Naive B cell (primary cell): Measurements from ENCODE around the gene PPM1E. TPM values are rescaled to one million over a fixed set of nuclear protein-coding genes. Genes with fewer than 3 reads are reported as not detected.
"Not testable (repeated sequence)": the region's sequence is repeated elsewhere in the genome, so short reads cannot be mapped to it uniquely, and the experiment has no call there.

Experiments used
- ATAC-seq, 2 donors: fragments of 150-1000 bp; cut with Tn5 transposase; 2 replicates each; pipeline ENCODE4 v1.10.0; 2021; ENCODE audit warnings: low read depth in 2 of 2, mild to moderate bottlenecking in 2 of 2, moderate library complexity in 2 of 2
- DNase-seq: peaks from one replicate; pipeline ENCODE4 v3.0.0; 2022
- H3K27ac Mint-ChIP-seq, 6 donors: one replicate each; pipeline ENCODE4 v1.8.0; 2020 to 2022; ENCODE audit warnings: mild to moderate bottlenecking in 6 of 6, mixed read lengths in 6 of 6, moderate library complexity in 5 of 6, inconsistent platforms in 2 of 6
- H3K27me3 Mint-ChIP-seq, 3 donors: one replicate each; pipeline ENCODE4 v1.8.0; 2021 to 2022; ENCODE audit warnings: mixed read lengths in 3 of 3, mild to moderate bottlenecking in 1 of 3
- H3K36me3 Mint-ChIP-seq, 2 donors: one replicate each; pipeline ENCODE4 v1.8.0; 2020 to 2022; ENCODE audit warnings: mixed read lengths in 2 of 2, inconsistent platforms in 1 of 2, mild to moderate bottlenecking in 1 of 2
- H3K4me1 Mint-ChIP-seq, 3 donors: one replicate each; pipeline ENCODE4 v1.8.0; 2020 to 2022; ENCODE audit warnings: mixed read lengths in 3 of 3, inconsistent platforms in 1 of 3, mild to moderate bottlenecking in 1 of 3, moderate library complexity in 1 of 3
- H3K4me3 Mint-ChIP-seq, 8 donors: one replicate each; pipeline ENCODE4 v1.8.0; 2020 to 2022; ENCODE audit warnings: mild to moderate bottlenecking in 8 of 8, mixed read lengths in 8 of 8, moderate library complexity in 8 of 8, inconsistent platforms in 2 of 8
- H3K9me3 Mint-ChIP-seq, 7 donors: one replicate each; pipeline ENCODE4 v1.8.0; 2020 to 2022; ENCODE audit warnings: mixed read lengths in 7 of 7, mild to moderate bottlenecking in 5 of 7, inconsistent platforms in 2 of 7, moderate library complexity in 1 of 7
- polyA plus RNA-seq, 6 donors: library from polyadenylated mRNA; unstranded; fragments of 300-500 nt; fragmentation: Illumina TruSeq; gene quantifications; one replicate each; pipeline ENCODE4 v1.2.3, GENCODE V29; 2021; ENCODE audit warnings: low read depth in 6 of 6

PPM1E gene
- polyA plus RNA-seq, 6 donors from 2014 or later, result 0.04 to 0.08 TPM; not detected in 4

GRCh38 chr17:58829172-58829637 is 73.6 kb downstream of the PPM1E start:
- Mint-ChIP-seq H3K36me3 (no peaks in the 10 kb centered on the region), H3K27me3 (peaks cover 9 to 21% (median 14%) of the 10 kb centered on the region in 3 donors), H3K9me3 (peaks cover 0 to 14% (median 5%) of the 10 kb centered on the region in 7 donors), H3K27ac (no peak overlapping the region), H3K4me3 (no peak overlapping the region), H3K4me1 (no peaks in the 10 kb centered on the region)
- DNase-seq (no peak), ATAC-seq (no peak)

- H3K27ac Mint-ChIP-seq, result peak overlapping the region in 1 of 6 donors; percentile 17
- no peak for ATAC-seq
These were observed 76.1 kb downstream of the PPM1E start for GRCh38 chr17:58831780-58832179.

DNA sequence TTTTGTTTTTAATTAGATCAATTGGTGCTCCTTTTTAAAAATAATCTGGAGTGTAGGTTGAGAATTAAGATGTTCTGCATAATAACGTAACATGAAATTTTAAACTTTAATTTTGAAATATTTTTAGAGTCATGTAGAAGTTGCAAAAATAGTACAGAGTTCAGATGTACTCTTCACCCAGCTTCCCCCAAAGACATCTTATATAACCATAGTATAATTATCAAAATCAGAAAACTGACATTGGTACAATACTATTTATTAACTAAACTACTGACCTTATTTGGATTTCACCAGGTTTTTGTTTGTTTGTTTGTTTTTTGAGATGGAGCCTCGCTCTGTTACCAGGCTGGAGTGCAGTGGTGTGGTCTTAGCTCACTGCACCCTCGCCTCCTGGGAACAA is 76.9 kb downstream of the PPM1E start:
- Mint-ChIP-seq H3K36me3 (no peaks in the 10 kb centered on the region), H3K27ac (no peak overlapping the region), H3K4me1 (no peaks in the 10 kb centered on the region), H3K9me3 (peaks cover 0 to 14% (median 5%) of the 10 kb centered on the region in 7 donors), H3K4me3 (no peak overlapping the region), H3K27me3 (peaks cover 9 to 23% (median 21%) of the 10 kb centered on the region in 3 donors)
- no peak for ATAC-seq
- no peak for DNase-seq

More at GRCh38 chr17:58831780-58832179, 76.1 kb downstream of the PPM1E start:
- DNase-seq, result no peak
- Mint-ChIP-seq H3K27me3 (peaks cover 9 to 23% (median 21%) of the 10 kb centered on the region in 3 donors), H3K36me3 (no peaks in the 10 kb centered on the region), H3K9me3 (peaks cover 0 to 14% (median 5%) of the 10 kb centered on the region in 7 donors), H3K4me1 (no peaks in the 10 kb centered on the region), H3K4me3 (no peak overlapping the region)

GRCh38 chr17:58837699-58838098 is 82.0 kb downstream of the PPM1E start:
- Mint-ChIP-seq H3K27ac (no peak overlapping the region), H3K36me3 (no peaks in the 10 kb centered on the region), H3K27me3 (peaks cover 11 to 30% (median 29%) of the 10 kb centered on the region in 3 donors), H3K4me3 (no peak overlapping the region), H3K4me1 (no peaks in the 10 kb centered on the region), H3K9me3 (peaks cover 0 to 7% (median 0%) of the 10 kb centered on the region in 7 donors)
- DNase-seq (no peak), ATAC-seq (no peak)

GRCh38 chr17:58840820-58841612 is 85.4 kb downstream of the PPM1E start:
- Mint-ChIP-seq H3K27ac (no peak overlapping the region), H3K9me3 (peaks cover 0 to 4% (median 0%) of the 10 kb centered on the region in 7 donors), H3K36me3 (no peaks in the 10 kb centered on the region), H3K27me3 (peaks cover 8 to 15% (median 11%) of the 10 kb centered on the region in 3 donors), H3K4me1 (no peaks in the 10 kb centered on the region), H3K4me3 (no peak overlapping the region)
- ATAC-seq (no peak), DNase-seq (no peak)

DNA sequence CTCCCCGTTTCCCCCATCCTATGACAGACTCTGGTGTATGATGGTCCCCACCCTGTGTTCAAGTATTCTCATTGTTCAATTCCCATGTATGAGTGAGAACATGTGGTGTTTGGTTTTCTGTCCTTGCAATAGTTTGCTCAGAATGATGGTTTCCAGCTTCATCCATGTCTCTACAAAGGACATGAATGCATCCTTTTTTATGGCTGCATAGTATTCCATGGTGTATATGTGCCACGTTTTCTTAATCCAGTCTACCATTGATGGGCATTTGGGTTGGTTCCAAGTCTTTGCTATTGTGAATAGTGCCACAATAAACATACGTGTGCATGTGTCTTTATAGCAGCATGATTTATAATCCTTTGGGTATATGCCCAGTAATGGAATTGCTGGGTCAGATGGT is 90.8 kb downstream of the PPM1E start:
- H3K9me3 Mint-ChIP-seq, result peaks cover 6 to 29% (median 20%) of the 10 kb centered on the region in 7 donors
- not testable (repeated sequence) for H3K4me3 Mint-ChIP-seq, DNase-seq, H3K4me1 Mint-ChIP-seq, H3K27ac Mint-ChIP-seq, ATAC-seq
- peaks cover 8 to 37% (median 15%) of the 10 kb centered on the region in 3 donors for H3K27me3 Mint-ChIP-seq
- peaks cover 6 to 16% of the 10 kb centered on the region in 2 donors for H3K36me3 Mint-ChIP-seq

DNA sequence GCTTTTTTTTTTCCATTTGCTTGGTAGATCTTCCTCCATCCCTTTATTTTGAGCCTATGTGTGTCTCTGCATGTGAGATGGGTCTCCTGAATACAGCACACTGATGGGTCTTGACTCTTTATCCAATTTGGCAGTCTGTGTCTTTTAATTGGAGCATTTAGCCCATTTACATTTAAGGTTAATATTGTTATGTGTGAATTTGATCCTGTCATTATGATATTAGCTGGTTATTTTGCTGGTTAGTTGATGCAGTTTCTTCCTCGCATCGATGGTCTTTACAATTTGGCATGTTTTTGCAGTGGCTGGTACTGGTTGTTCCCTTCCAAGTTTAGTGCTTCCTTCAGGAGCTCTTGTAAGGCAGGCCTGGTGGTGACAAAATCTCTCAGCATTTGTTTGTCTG is 94.5 kb downstream of the PPM1E start:
- peaks cover 6 to 41% (median 20%) of the 10 kb centered on the region in 7 donors for H3K9me3 Mint-ChIP-seq
- H3K36me3 Mint-ChIP-seq, result peaks cover 6 to 16% of the 10 kb centered on the region in 2 donors
- H3K4me1 Mint-ChIP-seq, ATAC-seq, H3K4me3 Mint-ChIP-seq, DNase-seq, H3K27ac Mint-ChIP-seq: not testable (repeated sequence)
- peaks cover 19 to 63% (median 40%) of the 10 kb centered on the region in 3 donors for H3K27me3 Mint-ChIP-seq

DNA sequence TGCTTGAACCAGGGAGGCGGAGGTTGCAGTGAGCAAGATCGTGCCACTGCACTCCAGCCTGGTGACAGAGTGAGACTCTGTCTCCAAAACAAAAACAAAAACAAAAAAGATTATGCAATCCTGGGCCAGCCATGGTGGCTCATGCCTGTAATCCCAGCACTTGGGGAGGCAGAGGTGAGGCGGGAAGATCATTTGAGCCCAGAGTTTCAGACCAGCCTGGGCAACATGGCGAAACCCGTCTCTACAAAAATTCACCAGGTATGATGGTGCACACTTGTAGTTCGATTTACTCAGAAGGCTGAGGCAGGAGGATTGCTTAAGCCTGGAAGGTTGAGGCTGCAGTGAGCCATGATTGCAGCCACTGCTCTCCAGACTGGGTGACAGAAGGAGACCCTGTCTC is 109.6 kb downstream of the PPM1E start:
- Mint-ChIP-seq H3K9me3 (peaks cover 0 to 2% (median 0%) of the 10 kb centered on the region in 7 donors), H3K4me3 (no peak overlapping the region), H3K36me3 (no peaks in the 10 kb centered on the region), H3K27ac (no peak overlapping the region), H3K27me3 (peaks cover 0 to 24% (median 10%) of the 10 kb centered on the region in 3 donors), H3K4me1 (peaks cover 0 to 2% (median 0%) of the 10 kb centered on the region in 3 donors)
- no peak for DNase-seq
- ATAC-seq, result no peak

DNA sequence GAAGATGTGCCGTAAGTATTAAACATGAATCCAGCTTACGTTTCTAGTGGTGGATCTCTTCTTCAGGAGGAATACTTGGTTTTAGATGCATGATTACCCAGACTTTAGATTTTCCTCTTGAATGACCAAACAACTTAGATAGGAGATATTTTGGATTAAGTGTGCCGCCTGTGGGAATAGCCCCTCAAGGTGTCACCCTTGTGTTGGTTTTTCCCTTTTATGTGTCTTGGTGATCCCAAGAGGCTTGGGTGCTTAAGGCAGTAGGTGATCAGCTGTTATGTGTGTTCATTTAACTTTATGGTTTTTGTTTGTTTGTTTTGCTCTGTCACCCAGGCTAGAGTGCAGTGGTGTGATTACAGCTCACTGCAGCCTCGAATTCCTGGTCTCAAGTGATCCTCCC is 115.1 kb downstream of the PPM1E start:
- H3K27me3 Mint-ChIP-seq, result no peaks in the 10 kb centered on the region
- no peaks in the 10 kb centered on the region for H3K9me3 Mint-ChIP-seq

GRCh38 chr17:58873926-58874325 is 118.3 kb downstream of the PPM1E start:
- no peak overlapping the region for H3K27ac Mint-ChIP-seq
- DNase-seq (no peak), ATAC-seq (no peak)
- H3K36me3 Mint-ChIP-seq, result no peaks in the 10 kb centered on the region
- H3K4me3 Mint-ChIP-seq, result no peak overlapping the region
- peaks cover 0 to 7% (median 3%) of the 10 kb centered on the region in 3 donors for H3K4me1 Mint-ChIP-seq
- no peaks in the 10 kb centered on the region for H3K9me3 Mint-ChIP-seq
- H3K27me3 Mint-ChIP-seq, result no peaks in the 10 kb centered on the region

More for the DNA sequence above, 115.1 kb downstream of the PPM1E start:
- ATAC-seq, result no peak
- Mint-ChIP-seq H3K4me1 (peaks cover 0 to 7% (median 3%) of the 10 kb centered on the region in 3 donors), H3K36me3 (no peaks in the 10 kb centered on the region), H3K4me3 (no peak overlapping the region), H3K27ac (no peak overlapping the region)
- no peak for DNase-seq

DNA sequence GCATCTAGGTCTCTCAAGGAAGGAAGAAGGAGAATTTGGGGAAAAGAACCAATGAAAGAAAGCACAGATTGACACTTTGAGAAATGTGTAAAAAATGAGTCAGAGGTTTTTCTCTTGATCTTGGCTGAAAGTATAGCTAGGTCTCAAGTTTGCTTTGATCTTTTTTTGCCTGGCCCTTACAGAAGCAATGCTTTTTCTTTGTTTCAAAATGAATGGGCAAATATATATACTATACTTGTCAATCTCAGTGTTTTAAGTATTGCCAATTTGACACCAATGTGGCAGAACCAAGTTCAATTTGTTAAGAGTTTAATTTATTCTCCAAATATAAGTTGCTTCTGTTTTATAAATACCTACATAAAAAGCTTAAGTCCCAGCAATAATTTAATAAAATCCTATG is 119.6 kb downstream of the PPM1E start:
- H3K36me3 Mint-ChIP-seq, result no peaks in the 10 kb centered on the region
- no peak overlapping the region for H3K4me3 Mint-ChIP-seq
- peak overlapping the region in 1 of 6 donors; percentile 41 for H3K27ac Mint-ChIP-seq
- peaks cover 0 to 6% (median 3%) of the 10 kb centered on the region in 3 donors for H3K4me1 Mint-ChIP-seq
- peaks cover 0 to 5% (median 0%) of the 10 kb centered on the region in 3 donors for H3K27me3 Mint-ChIP-seq
- H3K9me3 Mint-ChIP-seq, result no peaks in the 10 kb centered on the region
- no peak for ATAC-seq
- DNase-seq, result no peak

- H3K27me3 Mint-ChIP-seq, result peaks cover 18 to 24% (median 20%) of the 10 kb centered on the region in 3 donors
- DNase-seq (no peak), ATAC-seq (no peak)
- no peak overlapping the region for H3K27ac Mint-ChIP-seq
- H3K4me1 Mint-ChIP-seq, result no peaks in the 10 kb centered on the region
- H3K36me3 Mint-ChIP-seq, result no peaks in the 10 kb centered on the region
- peaks cover 0 to 2% (median 0%) of the 10 kb centered on the region in 7 donors for H3K9me3 Mint-ChIP-seq
- no peak overlapping the region for H3K4me3 Mint-ChIP-seq
These were observed 128.5 kb downstream of the PPM1E start for GRCh38 chr17:58884161-58884560.

DNA sequence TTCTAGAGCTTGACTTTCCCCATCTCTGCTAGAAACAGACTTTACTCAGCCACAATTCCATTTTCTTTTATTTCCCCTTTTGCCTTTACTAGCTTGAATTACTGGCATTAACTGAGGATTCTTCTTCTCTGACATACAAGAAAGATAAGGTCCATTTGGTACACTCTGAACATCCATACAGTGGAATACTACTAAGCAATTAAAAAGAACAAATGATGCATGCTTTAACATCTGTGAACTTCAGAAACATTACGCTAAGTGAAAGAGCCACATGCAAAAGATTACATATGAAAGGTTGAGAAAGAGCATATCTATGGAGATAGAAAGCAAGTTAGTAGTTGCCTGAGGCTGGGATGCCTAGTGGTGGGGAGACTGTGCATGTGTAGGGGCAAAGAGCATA is 130.9 kb downstream of the PPM1E start:
- Mint-ChIP-seq H3K4me1 (no peaks in the 10 kb centered on the region), H3K4me3 (no peak overlapping the region), H3K27me3 (peaks cover 13 to 28% (median 24%) of the 10 kb centered on the region in 3 donors), H3K27ac (no peak overlapping the region), H3K9me3 (peaks cover 0 to 14% (median 6%) of the 10 kb centered on the region in 7 donors), H3K36me3 (no peaks in the 10 kb centered on the region)
- DNase-seq (no peak), ATAC-seq (no peak)

- Mint-ChIP-seq H3K27ac (no peak overlapping the region), H3K36me3 (peaks cover 0 to 5% of the 10 kb centered on the region in 2 donors), H3K27me3 (peaks cover 19 to 32% (median 28%) of the 10 kb centered on the region in 3 donors), H3K9me3 (peaks cover 0 to 21% (median 6%) of the 10 kb centered on the region in 7 donors), H3K4me3 (no peak overlapping the region), H3K4me1 (no peaks in the 10 kb centered on the region)
- no peak for DNase-seq
- ATAC-seq, result no peak
These were observed 134.3 kb downstream of the PPM1E start for GRCh38 chr17:58889928-58890327.
